HEK293T (cell line): ENCODE results near the gene SAMD11.
"Not testable (repeated sequence)": the region's sequence is repeated elsewhere in the genome, so short reads cannot be mapped to it uniquely, and the experiment has no call there.

Experiments
- CTCF ChIA-PET: fragments of 350-600 bp; formaldehyde crosslinking; extraction: SDS; loops from one replicate; lab custom pipeline; 2021; ENCODE audit warnings: antibody characterized with exemption, inconsistent platforms; lab: Yijun Ruan, JAX
- POLR2A ChIA-PET: fragments of 350-600 bp; formaldehyde crosslinking; extraction: SDS; loops from one replicate; lab custom pipeline; 2020; ENCODE audit warnings: antibody characterized with exemption, inconsistent platforms; lab: Yijun Ruan, JAX
- DNase-seq: peaks from one replicate; pipeline ENCODE4 v3.0.0; 2012; ENCODE audit warnings: mixed read lengths; ENCODE audit errors: extremely low spot score
- ARNT ChIP-seq: fragments of 450-650 bp; IDR thresholded peaks from 2 replicates; pipeline ENCODE4 v1.6.1; 2017; ENCODE audit warnings: mild to moderate bottlenecking
- BHLHE40 ChIP-seq: fragments of 450-650 bp; IDR thresholded peaks from 2 replicates; pipeline ENCODE4 v1.6.1; 2016; ENCODE audit warnings: mild to moderate bottlenecking, moderate library complexity, borderline replicate concordance
- CTBP1 ChIP-seq: fragments of 450-650 bp; IDR thresholded peaks from 2 replicates; pipeline ENCODE4 v1.6.1; 2016; ENCODE audit warnings: borderline replicate concordance
- ELF4 ChIP-seq: fragments of 450-650 bp; IDR thresholded peaks from 2 replicates; pipeline ENCODE4 v1.6.1; 2017; ENCODE audit warnings: antibody characterized with exemption
- FOXA1 ChIP-seq: fragments of 450-650 bp; IDR thresholded peaks from 2 replicates; pipeline ENCODE4 v1.6.1; 2016; ENCODE audit warnings: mild to moderate bottlenecking
- FOXK2 ChIP-seq: fragments of 450-650 bp; IDR thresholded peaks from 2 replicates; pipeline ENCODE4 v1.6.1; 2016; ENCODE audit warnings: mild to moderate bottlenecking
- FOXM1 ChIP-seq: fragments of 450-650 bp; IDR thresholded peaks from 2 replicates; pipeline ENCODE4 v1.6.1; 2017; ENCODE audit warnings: mild to moderate bottlenecking, borderline replicate concordance
- HDGF ChIP-seq: fragments of 450-650 bp; IDR thresholded peaks from 2 replicates; pipeline ENCODE4 v1.6.1; 2017; ENCODE audit warnings: antibody characterized with exemption, borderline replicate concordance
- L3MBTL2 ChIP-seq: fragments of 450-650 bp; conservative IDR thresholded peaks from 2 replicates; pipeline ENCODE4 v1.6.1; 2016; ENCODE audit warnings: mild to moderate bottlenecking
- LEF1 ChIP-seq: fragments of 450-650 bp; IDR thresholded peaks from 2 replicates; pipeline ENCODE4 v1.6.1; 2017; ENCODE audit warnings: mild to moderate bottlenecking, borderline replicate concordance
- NFRKB ChIP-seq: fragments of 450-650 bp; IDR thresholded peaks from 2 replicates; pipeline ENCODE4 v1.6.1; 2016; ENCODE audit warnings: mild to moderate bottlenecking, moderate library complexity
- SP1 ChIP-seq: fragments of 450-650 bp; IDR thresholded peaks from 2 replicates; pipeline ENCODE4 v1.6.1; 2017
- SUZ12 ChIP-seq: fragments of 450-650 bp; IDR thresholded peaks from 2 replicates; pipeline ENCODE4 v1.6.1; 2016; ENCODE audit warnings: mild to moderate bottlenecking
- TARDBP ChIP-seq: fragments of 450-650 bp; IDR thresholded peaks from 2 replicates; pipeline ENCODE4 v1.6.1; 2016
- ZNF384 ChIP-seq: fragments of 450-650 bp; IDR thresholded peaks from 2 replicates; pipeline ENCODE4 v1.6.1; 2016
- TF ChIP-seq, protein P1 (sequence below): fragments of 450-650 bp; IDR thresholded peaks from 2 replicates; pipeline ENCODE4 v1.6.1; 2016

Gene SAMD11

DNA sequence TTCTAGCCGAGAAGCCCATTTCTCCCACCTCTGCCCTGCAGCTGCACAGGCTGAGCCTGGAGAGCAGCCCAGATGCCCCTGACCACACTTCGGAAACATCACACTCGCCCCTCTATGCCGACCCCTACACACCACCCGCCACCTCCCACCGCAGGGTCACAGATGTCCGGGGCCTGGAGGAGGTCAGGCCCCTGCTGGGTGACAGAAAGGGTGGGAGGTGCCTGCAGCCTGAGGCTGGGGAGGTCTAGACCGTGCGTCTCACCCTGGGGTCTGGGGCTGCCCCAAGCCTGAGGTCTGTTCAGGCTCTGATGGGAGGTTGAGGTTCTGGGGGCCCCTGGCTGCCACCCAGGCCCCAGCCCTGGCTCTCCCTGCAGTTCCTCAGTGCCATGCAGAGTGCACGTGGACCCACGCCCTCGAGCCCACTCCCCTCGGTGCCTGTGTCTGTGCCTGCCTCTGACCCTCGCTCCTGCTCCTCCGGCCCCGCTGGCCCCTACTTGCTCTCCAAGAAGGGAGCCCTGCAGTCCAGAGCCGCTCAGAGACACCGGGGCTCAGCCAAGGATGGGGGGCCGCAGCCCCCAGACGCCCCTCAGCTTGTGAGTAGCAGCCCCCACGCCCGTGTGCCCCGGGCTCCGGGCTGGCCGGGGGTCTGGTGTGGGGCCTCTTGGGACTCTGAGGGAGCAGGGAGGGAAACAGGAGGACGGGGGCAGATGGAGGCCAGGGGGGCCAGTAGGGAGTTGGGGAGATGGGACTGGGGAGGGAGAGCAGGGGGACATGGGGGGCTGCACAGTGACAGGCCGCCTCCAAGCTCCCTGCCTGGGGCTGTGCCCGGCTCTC is 50.0 kb downstream of the SAMD11 start:
- ChIA-PET POLR2A (no interaction called here), CTCF (no interaction called here)
- no peak for DNase-seq
- TF ChIP-seq ARNT = no peak
- TF ChIP-seq FOXK2 = no peak
- TF ChIP-seq CTBP1 = no peak
- no peak for TF ChIP-seq BHLHE40
- TF ChIP-seq ZNF384 = no peak
- TF ChIP-seq SUZ12 = no peak
- TF ChIP-seq, protein P1, sequence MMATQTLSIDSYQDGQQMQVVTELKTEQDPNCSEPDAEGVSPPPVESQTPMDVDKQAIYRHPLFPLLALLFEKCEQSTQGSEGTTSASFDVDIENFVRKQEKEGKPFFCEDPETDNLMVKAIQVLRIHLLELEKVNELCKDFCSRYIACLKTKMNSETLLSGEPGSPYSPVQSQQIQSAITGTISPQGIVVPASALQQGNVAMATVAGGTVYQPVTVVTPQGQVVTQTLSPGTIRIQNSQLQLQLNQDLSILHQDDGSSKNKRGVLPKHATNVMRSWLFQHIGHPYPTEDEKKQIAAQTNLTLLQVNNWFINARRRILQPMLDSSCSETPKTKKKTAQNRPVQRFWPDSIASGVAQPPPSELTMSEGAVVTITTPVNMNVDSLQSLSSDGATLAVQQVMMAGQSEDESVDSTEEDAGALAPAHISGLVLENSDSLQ = no peak
- TF ChIP-seq LEF1 = no peak
- no peak for TF ChIP-seq TARDBP
- TF ChIP-seq FOXA1 = no peak
- no peak for TF ChIP-seq L3MBTL2
- no peak for TF ChIP-seq NFRKB
- no peak for TF ChIP-seq HDGF
- TF ChIP-seq ELF4 = no peak
- TF ChIP-seq SP1 = no peak

DNA sequence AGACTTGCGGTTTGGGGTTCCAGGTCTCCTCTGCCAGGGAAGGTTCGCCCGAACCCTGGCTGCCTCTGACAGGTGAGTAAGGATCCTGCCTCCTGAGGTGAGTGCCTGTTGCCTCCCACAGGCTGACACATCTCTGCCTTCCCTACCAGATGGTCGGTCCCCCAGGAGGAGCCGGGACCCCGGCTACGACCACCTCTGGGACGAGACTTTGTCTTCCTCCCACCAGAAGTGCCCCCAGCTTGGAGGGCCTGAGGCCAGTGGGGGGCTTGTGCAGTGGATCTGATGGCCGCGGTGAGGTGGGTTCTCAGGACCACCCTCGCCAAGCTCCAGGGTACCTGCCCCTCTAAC is 50.5 kb downstream of the SAMD11 start:
- TF ChIP-seq FOXK2 = no peak
- no peak for TF ChIP-seq FOXA1
- TF ChIP-seq HDGF = no peak
- no peak for TF ChIP-seq ZNF384
- TF ChIP-seq L3MBTL2 = no peak
- no peak for TF ChIP-seq SP1
- TF ChIP-seq CTBP1 = no peak
- TF ChIP-seq, protein P1 = no peak
- TF ChIP-seq ELF4 = no peak
- no peak for TF ChIP-seq TARDBP

DNA sequence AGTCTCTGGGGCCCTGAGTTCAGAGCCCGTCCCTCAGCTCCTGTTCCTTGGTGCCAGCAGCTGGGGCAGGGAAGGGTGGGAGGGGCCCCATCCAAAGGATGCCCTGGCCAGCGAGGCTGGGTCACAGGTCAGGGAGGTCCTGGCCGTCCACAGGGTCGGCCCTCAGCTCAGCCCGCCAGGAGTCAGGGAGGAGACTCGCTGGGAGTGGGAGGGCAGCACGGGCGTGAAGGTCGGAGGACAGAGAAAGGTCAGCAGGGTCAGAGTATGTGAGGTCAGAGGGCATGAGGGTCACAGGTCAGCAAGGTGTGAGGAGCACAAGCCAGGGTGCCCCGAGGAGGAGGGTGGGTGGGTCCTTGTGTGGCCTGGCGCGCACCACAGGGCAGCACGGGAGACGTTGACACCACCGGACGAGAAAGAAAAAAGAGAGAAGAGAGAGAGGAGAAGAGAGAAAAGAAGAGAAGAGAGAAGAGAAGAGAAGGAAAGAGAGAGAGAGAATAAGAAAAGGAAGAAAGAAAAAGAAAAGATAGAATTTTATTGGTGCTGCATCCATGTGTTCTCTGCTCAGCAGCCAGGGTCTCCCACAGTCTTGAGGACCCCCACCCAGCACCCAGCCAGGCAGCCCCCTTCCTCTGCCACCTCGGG is 51.1 kb downstream of the SAMD11 start:
- ChIA-PET POLR2A (no interaction called here), CTCF (no interaction called here)
- TF ChIP-seq TARDBP (no peak), L3MBTL2 (no peak), SP1 (no peak), FOXM1 (no peak), ELF4 (no peak), ZNF384 (no peak), LEF1 (no peak), FOXK2 (no peak), ARNT (no peak)
- no peak for DNase-seq

More for the DNA sequence above, 50.5 kb downstream of the SAMD11 start:
- POLR2A ChIA-PET = no interaction called here
- CTCF ChIA-PET = no interaction called here
- no peak for DNase-seq

DNA sequence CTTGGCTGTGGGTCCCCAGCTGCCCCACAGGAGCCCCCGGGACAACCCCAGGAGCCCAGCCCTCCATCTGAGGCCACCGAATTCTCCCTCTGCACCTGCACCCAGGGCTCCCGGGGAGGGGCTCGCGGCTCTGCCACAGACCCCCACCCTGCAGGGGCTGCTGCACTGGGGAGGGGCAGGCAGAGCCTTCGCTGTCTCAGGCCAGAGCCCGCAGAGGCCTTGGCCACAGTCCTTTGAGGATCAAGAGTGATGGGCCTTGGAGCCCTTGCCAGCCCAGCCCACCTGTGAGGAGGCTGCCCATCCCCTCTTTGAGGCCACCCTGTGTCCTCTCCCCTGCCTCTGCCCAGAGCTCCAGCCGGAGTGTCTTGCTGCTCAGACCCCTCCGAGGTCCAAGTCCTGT is 51.6 kb downstream of the SAMD11 start:
- POLR2A ChIA-PET = no interaction called here

DNA sequence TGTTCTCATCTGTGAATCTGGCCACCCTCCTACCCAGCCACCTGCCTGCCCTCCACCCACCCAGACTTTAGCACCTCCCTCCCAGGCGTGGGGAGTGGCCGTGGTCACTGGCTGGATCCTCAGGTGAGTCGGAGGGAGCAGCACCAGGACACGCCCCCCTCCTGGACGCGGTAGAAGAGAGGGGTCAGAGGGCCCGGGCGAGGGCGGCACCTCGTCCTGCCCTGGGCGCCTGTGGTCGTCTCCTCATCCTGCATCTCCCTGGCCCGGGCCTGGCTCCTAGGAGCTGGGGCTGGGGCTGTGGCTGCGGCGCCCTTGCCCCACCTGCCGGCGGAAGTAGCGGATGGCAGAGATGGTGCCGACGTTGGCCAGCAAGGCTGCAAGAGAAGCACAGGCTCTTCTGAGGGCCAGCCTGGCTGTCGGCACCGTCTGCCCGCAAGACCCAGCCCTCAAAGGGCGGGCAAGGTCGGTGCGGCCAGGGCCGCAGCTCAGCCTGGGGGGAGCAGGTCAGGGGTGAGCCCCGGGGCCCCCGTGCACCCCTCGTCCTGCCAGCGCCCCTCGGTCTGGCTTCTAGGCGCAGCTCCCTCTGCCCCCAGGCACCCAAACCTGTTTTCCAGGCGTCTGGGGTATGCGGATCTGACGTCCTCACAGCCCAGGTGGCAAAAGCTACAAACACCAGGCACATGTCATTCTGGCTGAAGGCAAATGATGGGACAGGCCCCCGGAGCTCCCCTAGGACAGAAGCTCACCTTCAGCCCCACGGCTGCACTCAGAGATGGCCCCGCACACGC is 52.4 kb downstream of the SAMD11 start:
- ChIA-PET CTCF (interaction anchor here (0.6 to 1.4 kb wide), 3 partner anchors 9 to 48 kb away, joined by 3 to 6 read pairs (median 3); no protein-coding TSS in a partner anchor), POLR2A (interaction anchor here (0.8 kb wide), 1 partner anchor 21 kb away, joined by 4 read pairs; no protein-coding TSS in a partner anchor)
- DNase-seq = peak; percentile 84
- TF ChIP-seq NFRKB (no peak), FOXA1 (no peak)

More for the DNA sequence above, 51.6 kb downstream of the SAMD11 start:
- no peak for DNase-seq
- CTCF ChIA-PET = interaction anchor here (0.6 to 1.4 kb wide), 2 partner anchors 8 to 48 kb away, joined by 3 to 6 read pairs; no protein-coding TSS in a partner anchor
- no peak for TF ChIP-seq CTBP1
- TF ChIP-seq HDGF = no peak
- no peak for TF ChIP-seq LEF1
- TF ChIP-seq ELF4 = no peak
- TF ChIP-seq FOXK2 = no peak
- no peak for TF ChIP-seq SUZ12
- TF ChIP-seq ZNF384 = no peak
- TF ChIP-seq L3MBTL2 = no peak
- no peak for TF ChIP-seq TARDBP
- no peak for TF ChIP-seq BHLHE40
- TF ChIP-seq FOXM1 = no peak
- no peak for TF ChIP-seq FOXA1
- TF ChIP-seq ARNT = no peak
- no peak for TF ChIP-seq NFRKB
- no peak for TF ChIP-seq SP1
- TF ChIP-seq, protein P1 = no peak

DNA sequence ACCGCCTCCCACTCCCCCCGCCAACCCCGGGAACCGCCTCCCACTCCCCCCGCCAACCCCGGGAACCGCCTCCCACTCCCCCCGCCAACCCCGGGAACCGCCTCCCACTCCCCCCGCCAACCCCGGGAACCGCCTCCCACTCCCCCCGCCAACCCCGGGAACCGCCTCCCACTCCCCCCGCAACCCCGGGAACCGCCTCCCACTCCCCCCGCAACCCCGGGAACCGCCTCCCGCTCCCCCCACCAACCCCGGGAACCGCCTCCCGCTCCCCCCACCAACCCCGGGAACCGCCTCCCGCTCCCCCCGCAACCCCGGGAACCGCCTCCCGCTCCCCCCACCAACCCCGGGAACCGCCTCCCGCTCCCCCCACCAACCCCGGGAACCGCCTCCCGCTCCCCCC is 53.1 kb downstream of the SAMD11 start:
- CTCF ChIA-PET = interaction anchor here (1.4 kb wide), 1 partner anchor 9 kb away, joined by 6 read pairs; no protein-coding TSS in a partner anchor
- POLR2A ChIA-PET, DNase-seq: not testable (repeated sequence)
